ENCODE data around the gene SWT1. TPM values are rescaled to one million over a fixed set of nuclear protein-coding genes. Genes with fewer than 3 reads are reported as not detected.

SWT1 gene
- total and polyA plus RNA-seq, 9 of the 15 experiments (the other 6 are each of a cell fraction or from before 2014, with no cell fraction given): 1.5 to 3.4 (median 2.3) TPM

DNA sequence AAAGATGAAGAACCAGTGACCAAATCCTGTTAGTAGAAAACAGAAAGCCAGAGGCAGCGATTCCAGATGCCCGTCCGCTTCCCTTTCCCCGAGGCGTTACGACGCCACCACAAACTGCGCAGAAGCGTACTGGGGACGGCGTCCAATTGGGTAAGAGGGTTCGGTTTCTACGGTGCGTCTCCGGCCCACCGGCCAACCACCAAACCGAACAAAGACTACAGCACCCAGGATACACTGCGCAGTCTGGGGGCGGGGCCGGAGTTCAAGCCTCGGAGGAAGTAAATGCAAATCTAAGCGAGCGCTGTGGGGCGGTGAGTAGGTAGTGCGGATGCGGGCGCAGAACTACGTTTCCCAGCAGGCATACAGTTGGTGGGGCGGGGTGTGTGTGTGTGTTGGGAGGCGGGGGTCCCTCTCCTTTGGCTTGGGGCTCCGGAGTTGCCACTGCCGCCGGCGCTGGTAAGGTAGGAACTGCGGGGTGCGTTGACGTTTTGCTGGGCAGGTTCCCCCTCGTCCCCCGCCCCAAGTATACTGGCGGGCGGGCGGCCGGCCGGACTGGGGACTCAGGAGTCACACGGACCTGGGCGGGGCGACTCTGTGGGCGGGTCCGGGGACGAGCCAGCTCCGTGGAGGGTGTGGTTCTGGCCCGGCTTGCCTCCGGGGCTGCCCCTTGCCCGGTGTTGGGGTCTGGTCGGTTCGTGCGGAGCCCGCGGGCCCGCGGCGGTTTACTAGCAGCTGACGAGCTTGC is at the start of gene SWT1, which contains the start of gene TRMT1L (continued):
- TF ChIP-seq, protein P1, sequence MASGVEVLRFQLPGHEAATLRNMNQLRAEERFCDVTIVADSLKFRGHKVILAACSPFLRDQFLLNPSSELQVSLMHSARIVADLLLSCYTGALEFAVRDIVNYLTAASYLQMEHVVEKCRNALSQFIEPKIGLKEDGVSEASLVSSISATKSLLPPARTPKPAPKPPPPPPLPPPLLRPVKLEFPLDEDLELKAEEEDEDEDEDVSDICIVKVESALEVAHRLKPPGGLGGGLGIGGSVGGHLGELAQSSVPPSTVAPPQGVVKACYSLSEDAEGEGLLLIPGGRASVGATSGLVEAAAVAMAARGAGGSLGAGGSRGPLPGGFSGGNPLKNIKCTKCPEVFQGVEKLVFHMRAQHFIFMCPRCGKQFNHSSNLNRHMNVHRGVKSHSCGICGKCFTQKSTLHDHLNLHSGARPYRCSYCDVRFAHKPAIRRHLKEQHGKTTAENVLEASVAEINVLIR (CRISPR knock-in tag; IDR thresholded peaks at IDR 0.05): no peak; the same call in 1 of the 2 replicates
- TF ChIP-seq, protein P2, sequence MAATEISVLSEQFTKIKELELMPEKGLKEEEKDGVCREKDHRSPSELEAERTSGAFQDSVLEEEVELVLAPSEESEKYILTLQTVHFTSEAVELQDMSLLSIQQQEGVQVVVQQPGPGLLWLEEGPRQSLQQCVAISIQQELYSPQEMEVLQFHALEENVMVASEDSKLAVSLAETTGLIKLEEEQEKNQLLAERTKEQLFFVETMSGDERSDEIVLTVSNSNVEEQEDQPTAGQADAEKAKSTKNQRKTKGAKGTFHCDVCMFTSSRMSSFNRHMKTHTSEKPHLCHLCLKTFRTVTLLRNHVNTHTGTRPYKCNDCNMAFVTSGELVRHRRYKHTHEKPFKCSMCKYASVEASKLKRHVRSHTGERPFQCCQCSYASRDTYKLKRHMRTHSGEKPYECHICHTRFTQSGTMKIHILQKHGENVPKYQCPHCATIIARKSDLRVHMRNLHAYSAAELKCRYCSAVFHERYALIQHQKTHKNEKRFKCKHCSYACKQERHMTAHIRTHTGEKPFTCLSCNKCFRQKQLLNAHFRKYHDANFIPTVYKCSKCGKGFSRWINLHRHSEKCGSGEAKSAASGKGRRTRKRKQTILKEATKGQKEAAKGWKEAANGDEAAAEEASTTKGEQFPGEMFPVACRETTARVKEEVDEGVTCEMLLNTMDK (IDR thresholded peaks at IDR 0.05; ENCODE audit: borderline replicate concordance, insufficient read depth, low read depth, low read length, poor library complexity, severe bottlenecking): no peak
- no peak for TF ChIP-seq ZNF239 (CRISPR knock-in tag; IDR thresholded peaks at IDR 0.05)
- no peak for TF ChIP-seq KLF16 (IDR thresholded peaks at IDR 0.05)
- TF ChIP-seq CCNT2 (IDR thresholded peaks at IDR 0.05; ENCODE audit: borderline replicate concordance, extremely low read depth, insufficient read length, low read depth, low read length): peak; percentile 64
- TF ChIP-seq C11orf30 (IDR thresholded peaks at IDR 0.05; ENCODE audit: low read depth): peak; percentile 56
- TF ChIP-seq GABPB1 (CRISPR knock-in tag; IDR thresholded peaks at IDR 0.05): peak; percentile 94
- TF ChIP-seq ZBTB17 (CRISPR knock-in tag; IDR thresholded peaks at IDR 0.05): peak; percentile 65; the same call in 1 of the 2 replicates
- no peak for TF ChIP-seq ZC3H11A (IDR thresholded peaks at IDR 0.05; ENCODE audit: low read depth, low read length)
- 0 out of 2 replicates have a peak, but pooled peaks have one; percentile 8 for TF ChIP-seq ELF4 (CRISPR knock-in tag; IDR thresholded peaks at IDR 0.05)
- peak in 1 of 2 experiments; percentile 88; a peak in 2 of 4 replicates for TF ChIP-seq HDAC1 (IDR thresholded peaks at IDR 0.05)
- no peak for TF ChIP-seq EWSR1 (IDR thresholded peaks at IDR 0.05; ENCODE audit: borderline replicate concordance, low read depth, partially characterized antibody)
- TF ChIP-seq, protein P3, sequence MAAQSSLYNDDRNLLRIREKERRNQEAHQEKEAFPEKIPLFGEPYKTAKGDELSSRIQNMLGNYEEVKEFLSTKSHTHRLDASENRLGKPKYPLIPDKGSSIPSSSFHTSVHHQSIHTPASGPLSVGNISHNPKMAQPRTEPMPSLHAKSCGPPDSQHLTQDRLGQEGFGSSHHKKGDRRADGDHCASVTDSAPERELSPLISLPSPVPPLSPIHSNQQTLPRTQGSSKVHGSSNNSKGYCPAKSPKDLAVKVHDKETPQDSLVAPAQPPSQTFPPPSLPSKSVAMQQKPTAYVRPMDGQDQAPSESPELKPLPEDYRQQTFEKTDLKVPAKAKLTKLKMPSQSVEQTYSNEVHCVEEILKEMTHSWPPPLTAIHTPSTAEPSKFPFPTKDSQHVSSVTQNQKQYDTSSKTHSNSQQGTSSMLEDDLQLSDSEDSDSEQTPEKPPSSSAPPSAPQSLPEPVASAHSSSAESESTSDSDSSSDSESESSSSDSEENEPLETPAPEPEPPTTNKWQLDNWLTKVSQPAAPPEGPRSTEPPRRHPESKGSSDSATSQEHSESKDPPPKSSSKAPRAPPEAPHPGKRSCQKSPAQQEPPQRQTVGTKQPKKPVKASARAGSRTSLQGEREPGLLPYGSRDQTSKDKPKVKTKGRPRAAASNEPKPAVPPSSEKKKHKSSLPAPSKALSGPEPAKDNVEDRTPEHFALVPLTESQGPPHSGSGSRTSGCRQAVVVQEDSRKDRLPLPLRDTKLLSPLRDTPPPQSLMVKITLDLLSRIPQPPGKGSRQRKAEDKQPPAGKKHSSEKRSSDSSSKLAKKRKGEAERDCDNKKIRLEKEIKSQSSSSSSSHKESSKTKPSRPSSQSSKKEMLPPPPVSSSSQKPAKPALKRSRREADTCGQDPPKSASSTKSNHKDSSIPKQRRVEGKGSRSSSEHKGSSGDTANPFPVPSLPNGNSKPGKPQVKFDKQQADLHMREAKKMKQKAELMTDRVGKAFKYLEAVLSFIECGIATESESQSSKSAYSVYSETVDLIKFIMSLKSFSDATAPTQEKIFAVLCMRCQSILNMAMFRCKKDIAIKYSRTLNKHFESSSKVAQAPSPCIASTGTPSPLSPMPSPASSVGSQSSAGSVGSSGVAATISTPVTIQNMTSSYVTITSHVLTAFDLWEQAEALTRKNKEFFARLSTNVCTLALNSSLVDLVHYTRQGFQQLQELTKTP (IDR thresholded peaks at IDR 0.05; ENCODE audit: low read depth in 1 of 2, partially characterized antibody in 2 of 2): peak in 1 of 2 experiments; percentile 94
- TF ChIP-seq, protein P4, sequence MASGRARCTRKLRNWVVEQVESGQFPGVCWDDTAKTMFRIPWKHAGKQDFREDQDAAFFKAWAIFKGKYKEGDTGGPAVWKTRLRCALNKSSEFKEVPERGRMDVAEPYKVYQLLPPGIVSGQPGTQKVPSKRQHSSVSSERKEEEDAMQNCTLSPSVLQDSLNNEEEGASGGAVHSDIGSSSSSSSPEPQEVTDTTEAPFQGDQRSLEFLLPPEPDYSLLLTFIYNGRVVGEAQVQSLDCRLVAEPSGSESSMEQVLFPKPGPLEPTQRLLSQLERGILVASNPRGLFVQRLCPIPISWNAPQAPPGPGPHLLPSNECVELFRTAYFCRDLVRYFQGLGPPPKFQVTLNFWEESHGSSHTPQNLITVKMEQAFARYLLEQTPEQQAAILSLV (tag; IDR thresholded peaks at IDR 0.05): no peak
- TF ChIP-seq CHD1 (IDR thresholded peaks at IDR 0.05; ENCODE audit: low read length): no peak
- no peak for TF ChIP-seq SRSF9 (IDR thresholded peaks at IDR 0.05; ENCODE audit: borderline replicate concordance, low read depth, low read length)
- peak in 1 of 2 experiments; percentile 63; a peak in 1 of 4 replicates for TF ChIP-seq FOXK2 (conservative IDR thresholded peaks at IDR 0.05 in 1 of 2, IDR thresholded peaks at IDR 0.05 in 1 of 2; ENCODE audit: low read depth in 2 of 2)
